Measurements from ENCODE around the gene DLX3.

The DLX3 gene

GRCh38 chr17:49946208-49946607 is 48.8 kb downstream of the DLX3 start:
- Histone ChIP-seq H3K9me3 (ENCODE audit: severe bottlenecking) (peaks cover 2% of the 10 kb centered on the region), H3K36me3 (no peaks in the 10 kb centered on the region), H3K27ac (no peak overlapping the region), H3K4me3 (ENCODE audit: low read depth, low read length) (no peak overlapping the region), H3K27me3 (ENCODE audit: insufficient read depth, low read depth, severe bottlenecking) (no peaks in the 10 kb centered on the region)
- no peak for DNase-seq
- TF ChIP-seq CTCF (IDR thresholded peaks at IDR 0.05; ENCODE audit: low read depth, low read length) = no peak

GRCh38 chr17:49944273-49944870 is 50.7 kb downstream of the DLX3 start:
- Histone ChIP-seq H3K27me3 (ENCODE audit: insufficient read depth, low read depth, severe bottlenecking) (no peaks in the 10 kb centered on the region), H3K9me3 (ENCODE audit: severe bottlenecking) (peaks cover 2% of the 10 kb centered on the region), H3K36me3 (no peaks in the 10 kb centered on the region), H3K4me3 (ENCODE audit: low read depth, low read length) (no peak overlapping the region), H3K27ac (peak overlapping the region; percentile 49)
- no peak for DNase-seq
- no peak for TF ChIP-seq CTCF (IDR thresholded peaks at IDR 0.05; ENCODE audit: low read depth, low read length)

GRCh38 chr17:49942947-49943346 is 52.1 kb downstream of the DLX3 start:
- Histone ChIP-seq H3K27me3 (ENCODE audit: insufficient read depth, low read depth, severe bottlenecking) (no peaks in the 10 kb centered on the region), H3K9me3 (ENCODE audit: severe bottlenecking) (peaks cover 4% of the 10 kb centered on the region), H3K27ac (no peak overlapping the region), H3K4me3 (ENCODE audit: low read depth, low read length) (no peak overlapping the region), H3K36me3 (no peaks in the 10 kb centered on the region)
- TF ChIP-seq CTCF (IDR thresholded peaks at IDR 0.05; ENCODE audit: low read depth, low read length) = no peak
- DNase-seq = no peak

GRCh38 chr17:49941427-49941826 is 53.6 kb downstream of the DLX3 start:
- H3K4me3 ChIP-seq (ENCODE audit: low read depth, low read length) = no peak overlapping the region
- no peaks in the 10 kb centered on the region for H3K27me3 ChIP-seq (ENCODE audit: insufficient read depth, low read depth, severe bottlenecking)
- no peak overlapping the region for H3K27ac ChIP-seq
- no peak for DNase-seq
- TF ChIP-seq CTCF (IDR thresholded peaks at IDR 0.05; ENCODE audit: low read depth, low read length) = no peak
- H3K36me3 ChIP-seq = no peaks in the 10 kb centered on the region
- peaks cover 4% of the 10 kb centered on the region for H3K9me3 ChIP-seq (ENCODE audit: severe bottlenecking)
